Stimulated activated CD4-positive, alpha-beta T cell treated with anti-CD3 and anti-CD28 coated beads, TNF-alpha, amount 100 ng/mL, for 48 hours (primary cell): ENCODE measurements around the gene APOA4.
A peak's percentile ranks its signal among the peaks of the same experiment; 100 is the strongest.

Experiments used
- DNase-seq, 3 donors: peaks; one replicate each; pipeline ENCODE4 v3.0.0-alpha.2; 2020; ENCODE audit warnings: low read depth in 3 of 3

APOA4 gene

DNA sequence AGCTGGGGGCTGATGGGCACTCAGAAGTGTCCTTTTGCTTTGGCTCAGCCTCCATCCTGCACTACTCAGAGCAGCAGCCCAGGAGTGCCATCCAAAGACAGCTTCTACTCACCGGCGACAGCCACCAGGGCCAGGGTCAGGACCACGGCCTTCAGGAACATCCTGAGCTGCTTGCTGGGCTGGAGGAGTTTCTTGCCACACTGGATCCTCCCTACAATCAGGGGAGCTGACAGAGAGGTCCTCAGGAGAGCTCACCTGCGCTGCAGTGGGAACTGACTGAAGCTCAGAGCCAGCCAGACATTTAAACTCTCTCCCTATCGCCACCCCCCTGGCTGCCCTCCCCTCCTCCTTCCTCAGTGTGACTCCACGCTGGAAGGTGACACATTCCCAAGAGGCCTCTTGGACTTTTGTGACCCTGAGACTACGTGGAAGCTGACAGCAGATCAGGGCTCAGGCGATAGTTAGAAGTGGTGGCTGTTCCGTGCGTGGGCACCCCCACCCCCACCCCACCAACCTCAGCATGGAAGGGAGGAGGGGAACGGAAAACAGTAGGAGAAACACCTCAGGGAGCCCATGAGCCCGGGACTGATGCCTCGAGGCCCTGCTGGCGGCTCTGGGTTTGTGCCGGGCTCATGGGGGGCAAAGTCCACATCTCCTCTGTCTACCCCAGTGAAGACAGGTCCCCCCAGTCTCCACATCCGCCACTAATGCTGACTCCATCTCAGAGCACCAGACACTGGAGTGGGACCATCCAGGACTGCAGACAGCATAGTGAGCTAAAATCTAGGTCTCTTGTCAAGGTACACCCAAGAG, at the start of gene APOA4:
TSS of gene APOA4 (minus strand) at position 274 of the 813 bp plus-strand sequence. CDS start at position 161, 113 bp downstream.
- no peak for DNase-seq

DNA sequence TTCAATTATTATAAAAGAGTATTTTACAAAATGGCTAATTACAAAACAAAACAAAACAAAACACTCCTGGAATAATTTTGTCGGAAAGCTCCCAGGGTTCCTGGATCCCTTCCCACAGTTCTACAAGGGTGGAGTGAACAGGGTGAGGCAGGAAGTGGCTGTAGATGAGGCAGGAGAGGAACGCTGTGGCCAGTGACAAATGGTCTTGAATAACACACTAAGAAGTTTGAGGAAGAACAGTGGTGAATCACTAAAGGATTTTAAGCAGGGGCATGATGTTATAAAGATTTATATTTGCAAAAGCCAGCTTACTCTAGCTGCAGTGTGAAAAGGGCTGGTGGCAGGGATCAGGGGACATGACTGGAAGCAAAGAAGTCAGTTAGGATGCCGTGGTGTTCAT, 48.1 kb upstream of the APOA4 start:
- no peak for DNase-seq

DNA sequence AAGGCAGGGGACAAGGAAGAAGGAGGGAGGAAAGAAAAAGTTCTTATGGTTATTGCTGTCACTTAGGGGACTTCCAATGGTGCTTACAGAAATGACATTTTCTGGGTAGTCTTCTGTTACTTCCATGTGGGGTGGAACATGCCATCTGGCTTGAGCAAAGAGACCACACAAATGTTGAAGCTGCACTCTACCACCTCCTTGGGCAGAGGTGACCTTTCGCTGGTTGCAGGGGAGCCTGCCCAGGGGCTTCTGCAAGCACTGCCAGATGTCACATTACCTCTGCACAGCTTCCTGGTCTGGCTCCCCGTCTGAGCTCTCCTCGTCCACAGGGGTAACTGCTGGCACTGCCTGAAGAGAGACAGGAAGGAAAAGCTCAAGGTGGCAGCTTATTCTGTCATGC, 47.0 kb upstream of the APOA4 start:
- DNase-seq, result no peak

DNA sequence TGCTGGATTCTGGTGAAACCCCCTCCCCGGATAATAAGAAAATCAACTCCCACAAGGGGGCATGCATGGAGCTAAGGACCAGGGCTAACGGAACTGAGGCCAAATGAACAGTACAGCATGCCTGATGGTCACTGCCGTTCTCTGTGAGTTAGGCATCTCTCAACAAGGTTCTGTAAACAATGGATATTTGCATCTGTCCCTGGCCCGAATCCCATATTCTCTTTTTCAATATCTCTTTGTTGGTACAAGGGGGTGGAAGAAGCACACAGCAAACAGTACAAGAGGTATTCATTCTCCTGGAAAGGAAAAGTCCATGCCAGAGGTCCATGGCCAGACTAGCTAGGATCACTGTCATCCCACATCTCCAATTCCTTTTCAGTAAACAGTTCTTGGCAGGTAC, 46.5 kb upstream of the APOA4 start:
- no peak for DNase-seq

DNA sequence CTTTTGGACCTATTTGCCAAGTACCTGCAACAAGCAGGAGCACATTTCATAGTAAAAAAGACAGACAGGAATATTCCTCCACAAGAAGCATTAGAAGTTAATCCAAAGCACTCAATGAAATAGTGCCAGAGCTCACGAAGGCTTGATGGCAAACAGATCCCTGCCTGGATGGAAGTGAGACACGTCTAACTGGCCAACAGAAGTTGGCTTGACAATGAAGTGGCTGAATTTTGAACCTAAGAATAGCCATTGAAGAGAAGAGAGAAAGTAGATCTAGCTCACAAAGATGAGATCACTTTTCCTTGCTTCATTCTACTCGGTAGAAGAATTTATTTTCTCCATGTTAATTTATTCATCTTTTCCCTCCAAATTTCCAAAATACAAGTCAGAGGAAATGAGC, 45.0 kb upstream of the APOA4 start:
- DNase-seq, result no peak

DNA sequence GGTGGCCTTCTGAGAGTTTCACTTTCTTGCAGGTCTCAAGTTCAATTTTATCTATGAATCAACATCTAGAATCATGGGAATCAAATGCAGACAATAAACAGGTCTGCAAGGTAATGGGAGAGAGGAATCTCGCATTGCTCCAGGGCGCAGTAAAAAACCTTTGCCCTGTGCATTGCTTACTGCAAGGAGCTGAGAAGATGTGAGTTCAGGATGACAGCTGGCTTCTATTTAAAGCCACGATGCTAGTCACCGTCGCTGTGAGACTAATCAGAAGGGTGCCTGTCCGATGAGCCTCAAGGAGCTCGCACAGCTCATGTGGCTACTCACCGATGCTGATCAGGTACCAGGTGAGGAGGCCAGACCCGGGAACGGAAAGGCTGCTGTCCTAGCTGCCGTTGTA, 44.5 kb upstream of the APOA4 start:
- no peak for DNase-seq

DNA sequence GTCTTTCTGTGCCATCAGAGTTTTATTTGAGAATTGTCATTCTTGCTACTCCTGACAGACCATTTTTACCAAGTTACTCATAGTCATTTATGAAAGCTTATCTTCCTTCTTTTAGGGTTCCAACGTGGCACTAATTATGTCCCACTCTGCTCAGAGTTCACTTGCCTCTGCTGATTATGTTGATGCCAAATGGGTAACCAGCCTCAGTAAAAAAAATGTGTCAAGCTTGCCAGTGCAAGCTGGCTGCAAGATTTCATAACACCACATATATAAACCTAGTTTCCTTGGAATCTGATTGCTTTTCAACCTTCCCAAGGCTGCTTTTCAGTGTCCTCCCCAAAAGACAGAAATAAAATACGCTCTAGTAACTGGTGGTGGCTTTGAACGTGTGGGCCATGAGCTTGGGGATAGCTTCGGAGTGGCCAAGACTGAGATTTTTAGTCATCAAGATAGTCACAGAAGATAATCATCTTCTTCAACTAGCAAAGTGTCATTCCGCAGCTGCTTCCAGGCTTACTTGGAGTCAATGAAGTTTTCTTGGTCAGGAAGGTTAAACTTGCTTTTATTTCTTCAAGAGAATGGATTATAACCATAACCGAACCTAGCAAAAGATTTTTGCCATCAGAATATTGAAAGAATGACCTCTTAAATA, 43.8 kb upstream of the APOA4 start:
- DNase-seq, result no peak

DNA sequence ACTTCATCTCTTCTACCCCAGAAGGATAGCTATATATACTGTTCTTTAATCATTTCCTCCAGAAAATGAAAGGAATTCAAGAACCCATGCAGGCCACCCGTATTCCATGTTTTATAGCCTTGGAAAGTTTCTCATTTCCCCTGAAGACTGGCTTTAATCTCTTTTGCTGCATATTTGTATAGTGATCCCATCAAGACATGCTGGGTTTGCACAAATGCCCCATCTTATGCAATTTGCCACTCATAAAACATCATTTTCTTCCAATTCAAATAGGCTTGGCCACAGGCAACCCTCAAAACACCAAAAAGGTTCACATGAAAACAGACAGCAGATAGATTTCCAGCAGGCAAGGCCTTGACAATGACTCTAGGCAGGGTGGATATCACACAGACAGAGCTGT, 42.6 kb upstream of the APOA4 start:
- DNase-seq, result no peak

DNA sequence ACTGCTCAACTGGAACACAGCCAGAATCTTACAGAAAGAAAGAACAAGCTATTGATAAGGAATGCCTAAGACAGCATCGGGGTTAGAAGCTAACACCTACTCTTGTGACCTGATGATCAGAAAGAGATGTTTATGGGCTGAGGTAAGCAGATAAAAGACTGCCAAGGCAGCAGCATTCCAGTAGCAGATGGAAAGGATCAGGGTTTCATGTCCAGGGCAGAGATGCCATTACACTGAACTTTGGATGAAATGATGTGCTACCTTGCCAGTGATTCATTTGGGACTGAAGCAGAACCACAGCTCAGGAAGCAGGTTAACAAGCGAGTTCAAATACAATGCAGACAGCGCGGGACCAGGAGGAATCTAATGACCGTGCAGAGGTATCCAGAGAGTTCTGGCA, 41.4 kb upstream of the APOA4 start:
- no peak for DNase-seq

DNA sequence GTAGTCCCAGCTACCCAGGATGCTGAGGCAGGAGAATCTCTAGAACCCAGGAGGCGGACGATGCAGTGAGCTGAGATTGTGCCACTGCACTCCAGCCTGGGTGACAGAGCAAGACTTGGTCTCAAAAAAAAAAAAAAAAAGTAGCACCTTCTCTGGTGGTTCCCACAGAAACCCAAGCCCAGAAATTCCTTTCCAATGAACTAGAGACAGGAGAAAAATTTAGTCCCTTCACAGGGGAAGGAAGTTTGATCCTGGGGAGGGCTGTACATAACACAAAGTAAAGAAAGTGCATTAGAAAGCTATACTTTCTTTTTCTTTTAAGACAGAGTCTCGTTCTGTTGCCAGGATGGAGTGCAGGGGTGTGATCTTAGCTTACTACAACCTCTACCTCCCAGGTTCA, 39.8 kb upstream of the APOA4 start:
- DNase-seq, result no peak

DNA sequence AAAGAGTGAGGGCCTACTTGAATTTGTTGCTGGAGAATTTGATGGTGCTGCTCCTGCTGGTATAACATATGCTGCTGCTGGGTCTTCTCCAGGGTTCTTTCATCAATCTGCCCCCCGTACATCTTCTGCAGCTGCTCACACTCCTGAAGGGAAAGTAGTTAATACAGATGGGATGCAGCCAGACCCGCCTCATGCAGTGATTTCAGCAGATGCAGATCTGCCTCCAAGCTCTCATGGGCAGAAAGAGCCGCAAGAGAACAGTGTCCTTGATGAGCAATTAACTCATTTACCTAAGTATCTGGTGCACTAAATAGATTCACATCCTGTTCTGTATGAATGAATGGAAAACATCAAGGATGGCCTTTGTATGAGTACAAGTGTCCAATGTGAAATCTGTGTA, 39.1 kb upstream of the APOA4 start:
- DNase-seq, result no peak

DNA sequence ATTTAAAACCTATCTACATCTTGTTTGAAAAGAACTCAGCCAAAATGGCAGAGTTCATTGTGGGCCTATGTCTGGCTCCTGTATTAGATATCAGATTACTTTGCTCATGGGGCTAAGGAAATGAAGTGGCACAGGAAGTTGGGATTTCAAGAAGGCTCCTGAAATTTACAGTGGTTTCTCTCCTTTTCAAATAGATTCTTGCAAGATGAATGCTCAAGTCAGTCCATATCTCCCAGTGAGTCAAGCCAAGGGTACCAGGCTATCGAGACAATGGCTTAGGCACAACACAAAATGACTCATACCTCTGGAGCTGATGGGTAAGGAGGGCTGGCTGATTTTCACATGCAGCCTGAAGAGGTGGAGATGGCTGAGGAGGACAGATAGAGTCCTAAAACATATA, 38.4 kb upstream of the APOA4 start:
- no peak for DNase-seq

DNA sequence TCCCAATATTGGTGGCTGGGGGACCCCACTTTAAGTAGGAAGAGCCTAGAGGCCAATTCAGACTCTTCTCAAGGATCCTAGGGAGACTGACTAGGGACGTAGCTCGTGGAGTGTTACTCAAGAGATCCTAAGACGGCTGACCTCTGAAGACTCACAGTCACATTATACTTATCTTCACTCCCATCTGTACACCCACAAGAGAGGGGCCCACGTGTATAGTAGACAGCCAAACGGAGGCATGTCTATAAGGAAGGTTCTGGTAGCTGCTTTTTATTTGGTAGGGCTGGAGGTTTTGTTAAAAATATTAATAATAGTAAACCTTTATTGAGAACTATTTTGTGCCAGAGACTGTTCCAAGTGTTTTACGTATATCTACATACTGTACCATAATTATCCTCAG, 37.2 kb upstream of the APOA4 start:
- DNase-seq, result no peak

DNA sequence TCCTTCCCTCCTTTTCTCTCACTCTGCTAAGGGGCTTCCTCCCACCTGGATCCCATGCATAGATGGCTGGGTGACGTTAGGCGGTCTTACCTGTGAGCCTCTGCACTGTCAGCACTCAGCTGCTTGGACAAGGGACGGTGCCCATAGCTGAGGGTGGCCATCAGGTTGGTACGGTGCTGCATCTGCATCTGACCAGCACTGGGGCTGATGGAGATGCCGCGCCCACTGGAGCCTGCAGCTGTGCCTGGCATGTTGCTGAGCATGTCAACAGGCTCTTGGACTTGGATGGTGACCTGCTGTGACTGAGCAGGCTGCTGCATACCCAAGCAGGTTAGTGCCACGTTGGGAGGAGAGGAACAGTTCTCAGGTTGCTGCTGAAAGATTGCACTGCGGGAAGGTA, 36.1 kb upstream of the APOA4 start:
- no peak for DNase-seq

DNA sequence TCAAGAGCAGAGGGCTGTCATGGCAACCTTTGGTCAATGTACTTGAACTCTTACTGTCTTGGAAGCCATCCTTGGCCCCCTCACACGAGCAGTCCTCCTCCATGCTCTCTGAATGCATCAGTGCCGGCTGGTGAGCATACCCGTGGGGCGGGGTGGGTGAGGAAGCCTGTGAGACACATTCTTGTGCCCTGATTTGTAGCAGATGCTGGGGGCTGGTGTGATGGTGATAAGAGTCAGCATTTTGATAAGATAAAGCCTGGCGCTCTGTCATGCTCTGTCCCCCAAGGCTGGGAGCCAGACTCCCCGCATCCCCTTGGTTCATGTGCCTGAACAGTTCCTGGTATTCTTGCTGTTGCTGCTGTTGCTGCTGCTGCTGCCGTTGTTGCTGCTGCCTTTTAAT, 34.8 kb upstream of the APOA4 start:
- DNase-seq, result no peak

DNA sequence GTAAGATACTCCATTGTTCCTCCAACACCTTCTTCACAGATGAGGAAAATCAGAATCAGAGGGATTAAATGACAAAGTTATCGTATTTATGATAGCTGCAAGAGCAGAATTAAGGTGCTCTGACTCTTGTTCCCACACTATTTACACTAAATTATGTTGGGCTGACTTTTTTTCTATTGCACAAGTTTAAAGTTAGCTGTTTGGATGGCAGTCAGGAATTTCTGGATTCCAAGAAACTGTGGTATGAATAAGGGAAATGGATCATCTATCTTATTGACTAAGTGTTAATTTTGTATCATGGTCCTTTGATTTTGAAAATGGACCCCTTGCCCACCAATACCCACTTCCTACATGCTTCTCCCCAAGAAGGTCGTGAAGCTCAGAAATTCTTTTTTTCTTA, 34.2 kb upstream of the APOA4 start:
- DNase-seq, result no peak

DNA sequence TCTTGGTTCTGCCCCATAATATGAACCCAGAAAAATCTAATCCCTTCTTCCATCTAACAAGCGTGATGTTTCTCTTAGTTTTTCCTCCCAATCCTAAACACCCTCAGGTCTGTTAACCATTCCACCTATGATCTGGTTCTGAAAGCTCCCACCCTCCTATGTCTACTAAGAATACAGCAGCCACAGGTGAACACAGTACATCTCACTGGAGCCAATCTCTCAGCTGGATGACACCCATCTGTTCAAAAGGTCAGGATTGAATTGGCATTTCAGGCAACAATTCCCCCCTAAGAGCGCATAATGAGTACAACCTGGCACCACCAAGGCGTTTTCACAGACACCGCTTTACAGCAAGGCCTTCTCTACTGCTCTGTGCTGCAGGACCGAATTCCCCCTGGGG, 33.3 kb upstream of the APOA4 start:
- DNase-seq, result no peak

DNA sequence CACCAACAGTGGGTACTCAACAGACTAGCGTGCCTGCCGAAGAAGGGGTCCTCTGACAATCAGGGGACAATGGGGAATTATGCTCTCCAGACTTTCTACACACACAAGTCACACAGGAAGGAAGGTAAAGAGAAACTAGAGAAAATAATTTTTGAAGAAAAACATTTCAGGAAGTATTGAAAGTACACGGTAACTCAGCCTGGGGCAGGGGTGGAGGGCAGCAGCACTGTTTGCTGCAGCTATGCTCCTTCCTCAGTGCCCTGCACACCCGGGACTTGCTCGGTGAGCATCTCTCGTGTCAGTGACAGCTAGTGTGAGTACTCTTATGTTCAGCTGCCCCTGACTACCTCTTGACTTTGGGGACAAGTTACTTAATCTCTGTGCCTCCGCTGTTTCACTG, 32.3 kb upstream of the APOA4 start:
- DNase-seq, result no peak

DNA sequence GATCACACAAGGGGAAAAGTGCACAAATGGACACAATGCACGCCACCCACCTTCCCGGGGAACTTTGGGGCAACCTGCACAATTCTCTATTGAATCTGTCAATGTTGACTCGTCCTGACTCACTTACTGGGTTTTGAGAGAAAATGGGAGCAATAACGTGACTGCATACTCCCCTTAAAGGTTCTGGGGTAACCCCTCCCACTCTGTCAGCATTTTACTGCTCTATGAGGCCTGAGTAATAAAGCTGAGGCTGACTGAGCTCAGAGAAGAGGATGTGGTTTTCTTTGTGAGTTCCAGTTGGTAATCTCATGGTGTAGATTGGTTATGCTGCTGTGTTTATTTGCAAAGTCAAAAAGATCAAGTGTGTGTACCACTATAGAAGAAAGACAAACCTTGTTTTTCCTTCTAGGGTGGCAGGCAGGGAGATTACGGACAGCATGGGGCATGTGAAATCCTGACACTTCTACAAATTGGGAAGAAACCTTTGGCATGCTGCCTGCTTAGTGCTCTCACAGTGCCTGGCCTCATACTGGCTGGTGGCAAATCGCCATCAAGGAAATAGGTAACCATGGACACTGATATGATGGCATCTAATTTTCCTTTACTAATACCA, 30.5 kb upstream of the APOA4 start:
- peak; percentile 37 to 52 (median 49) for DNase-seq

DNA sequence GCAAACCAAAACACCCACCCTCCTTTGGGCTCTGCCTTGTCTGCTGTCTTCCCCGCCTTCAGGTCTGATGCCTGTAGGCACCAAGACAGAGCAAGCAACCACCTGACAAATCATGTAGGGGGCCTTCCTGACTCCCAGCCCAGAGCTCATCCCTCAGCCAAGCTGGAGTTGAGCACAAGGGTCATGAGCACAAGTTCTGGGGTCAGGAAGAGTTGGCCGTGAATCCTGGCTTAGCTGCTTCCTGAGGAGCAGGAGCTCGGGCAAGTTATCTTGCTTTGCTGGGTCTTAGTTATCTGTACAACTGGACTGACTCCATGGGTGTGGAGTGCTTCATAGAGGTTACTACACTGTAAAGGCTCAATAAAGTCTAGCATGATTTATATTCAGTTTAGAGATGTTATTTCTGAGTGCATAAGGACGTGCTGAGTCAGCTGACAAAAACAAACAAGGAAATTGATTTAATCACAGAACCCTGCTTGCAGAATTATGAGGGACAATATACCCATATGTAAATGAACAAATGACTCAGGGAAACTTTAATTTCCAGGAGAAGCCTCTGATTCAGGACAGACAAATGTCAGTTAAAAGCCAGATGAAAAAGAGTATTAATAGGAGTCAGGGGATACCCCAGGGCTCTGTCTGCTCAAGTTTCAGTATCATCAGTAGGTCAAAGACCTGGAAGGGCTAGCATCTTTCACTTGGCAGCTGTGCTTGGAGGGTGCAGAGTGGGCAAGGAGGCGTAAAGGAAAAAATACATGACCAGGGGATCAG, 29.3 kb upstream of the APOA4 start:
- DNase-seq, result no peak

DNA sequence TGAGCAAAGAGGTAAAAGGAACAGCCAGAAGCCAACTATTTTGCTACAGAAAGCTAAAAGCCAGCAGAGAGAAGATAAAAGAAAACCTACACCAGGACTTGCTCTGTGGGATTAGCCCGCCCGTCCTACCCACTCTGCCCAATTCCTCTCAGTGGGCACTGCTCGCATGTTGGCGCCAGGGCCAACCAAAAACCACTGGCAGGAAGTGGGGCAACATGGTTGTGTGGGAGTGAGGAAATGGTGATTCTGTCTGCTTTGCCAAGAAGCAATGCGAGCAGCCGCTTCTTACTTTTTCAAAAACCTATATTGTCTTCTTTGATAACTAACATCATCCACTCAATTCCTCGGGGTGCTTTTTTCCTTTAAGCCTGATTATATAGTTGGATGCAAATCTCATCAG, 28.5 kb upstream of the APOA4 start:
- peak in 1 of 3 donors; percentile 31 for DNase-seq

DNA sequence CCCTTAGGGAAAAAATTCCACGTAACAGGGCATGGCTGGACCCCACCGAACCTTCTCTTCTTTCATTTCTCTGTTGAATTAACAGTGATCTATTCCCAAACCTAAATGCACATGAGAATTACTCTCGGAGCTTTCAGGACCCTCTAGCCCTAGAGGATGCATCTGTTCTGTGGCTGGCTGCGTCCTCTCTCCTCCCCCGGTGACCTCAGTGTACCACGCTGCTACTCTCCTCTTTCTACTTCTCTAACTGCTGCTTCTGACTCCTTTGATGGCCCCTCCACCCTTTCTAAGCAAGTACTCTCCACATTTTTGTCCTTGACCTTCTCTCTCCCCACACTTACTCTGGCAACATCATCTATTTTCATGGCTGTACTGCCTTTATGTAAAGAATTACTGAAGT, 26.4 kb upstream of the APOA4 start:
- no peak for DNase-seq
